GM12865 (cell line): ENCODE results near the gene SASH3.

Experiments
- DNase-seq: peaks from one replicate; pipeline ENCODE4 v3.0.0; 2010; ENCODE audit warnings: low read depth
- H3K4me3 ChIP-seq: 2 replicates; pipeline ENCODE4 v1.5.1; 2011; ENCODE audit warnings: mild to moderate bottlenecking, low read depth, low read length, control low read depth
- TF ChIP-seq, protein P1 (sequence below): IDR thresholded peaks from 2 replicates; pipeline ENCODE4 v1.5.1; 2011; ENCODE audit warnings: low read length, control low read depth, low read depth, inconsistent platforms; ENCODE audit not compliant: insufficient read depth; ENCODE audit errors: missing control alignments

SASH3 gene

DNA sequence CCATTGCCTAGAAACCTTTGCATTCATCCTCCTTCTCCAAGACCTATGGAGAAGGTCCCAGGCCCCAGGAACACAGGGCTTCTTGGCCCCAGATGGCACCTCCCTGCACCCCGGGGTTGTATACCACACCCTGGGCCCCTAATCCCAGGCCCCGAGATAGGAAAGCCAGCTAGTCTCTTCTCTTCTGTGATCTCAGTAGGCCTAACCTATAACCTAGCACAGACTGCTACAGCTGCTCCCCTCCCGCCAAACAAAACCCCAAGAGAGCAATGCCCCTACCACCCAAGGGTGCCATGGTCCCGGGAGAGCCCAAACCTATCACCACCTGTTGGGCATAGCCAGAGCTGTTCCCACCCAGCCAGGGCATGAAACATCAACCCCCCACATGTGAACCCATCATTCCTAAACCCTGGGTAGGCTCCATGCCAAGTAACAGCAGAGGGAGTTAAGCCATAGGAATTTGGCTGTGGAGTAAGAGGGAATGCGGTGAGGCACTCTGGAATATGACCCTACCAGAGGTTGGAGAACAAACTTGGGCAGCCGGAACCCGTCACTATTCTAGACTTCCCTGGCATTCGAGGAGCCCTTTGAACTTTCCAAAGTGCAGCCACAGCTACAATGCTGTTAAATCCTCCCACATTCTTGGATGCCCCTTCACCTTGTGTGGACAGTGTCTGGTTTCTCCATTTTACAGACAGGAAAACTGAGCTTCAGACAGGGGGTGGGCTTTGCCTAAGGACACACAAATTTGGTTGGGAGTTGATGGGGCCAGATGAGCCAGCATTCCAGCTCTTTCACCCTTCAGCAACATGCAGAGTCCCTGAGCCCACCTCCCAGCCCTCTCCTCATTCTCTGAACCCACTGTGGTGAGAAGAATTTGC lies 10.9 kb upstream of the SASH3 start:
- DNase-seq = no peak
- TF ChIP-seq, protein P1, sequence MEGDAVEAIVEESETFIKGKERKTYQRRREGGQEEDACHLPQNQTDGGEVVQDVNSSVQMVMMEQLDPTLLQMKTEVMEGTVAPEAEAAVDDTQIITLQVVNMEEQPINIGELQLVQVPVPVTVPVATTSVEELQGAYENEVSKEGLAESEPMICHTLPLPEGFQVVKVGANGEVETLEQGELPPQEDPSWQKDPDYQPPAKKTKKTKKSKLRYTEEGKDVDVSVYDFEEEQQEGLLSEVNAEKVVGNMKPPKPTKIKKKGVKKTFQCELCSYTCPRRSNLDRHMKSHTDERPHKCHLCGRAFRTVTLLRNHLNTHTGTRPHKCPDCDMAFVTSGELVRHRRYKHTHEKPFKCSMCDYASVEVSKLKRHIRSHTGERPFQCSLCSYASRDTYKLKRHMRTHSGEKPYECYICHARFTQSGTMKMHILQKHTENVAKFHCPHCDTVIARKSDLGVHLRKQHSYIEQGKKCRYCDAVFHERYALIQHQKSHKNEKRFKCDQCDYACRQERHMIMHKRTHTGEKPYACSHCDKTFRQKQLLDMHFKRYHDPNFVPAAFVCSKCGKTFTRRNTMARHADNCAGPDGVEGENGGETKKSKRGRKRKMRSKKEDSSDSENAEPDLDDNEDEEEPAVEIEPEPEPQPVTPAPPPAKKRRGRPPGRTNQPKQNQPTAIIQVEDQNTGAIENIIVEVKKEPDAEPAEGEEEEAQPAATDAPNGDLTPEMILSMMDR = no peak
- peak overlapping the region; percentile 20 for H3K4me3 ChIP-seq

DNA sequence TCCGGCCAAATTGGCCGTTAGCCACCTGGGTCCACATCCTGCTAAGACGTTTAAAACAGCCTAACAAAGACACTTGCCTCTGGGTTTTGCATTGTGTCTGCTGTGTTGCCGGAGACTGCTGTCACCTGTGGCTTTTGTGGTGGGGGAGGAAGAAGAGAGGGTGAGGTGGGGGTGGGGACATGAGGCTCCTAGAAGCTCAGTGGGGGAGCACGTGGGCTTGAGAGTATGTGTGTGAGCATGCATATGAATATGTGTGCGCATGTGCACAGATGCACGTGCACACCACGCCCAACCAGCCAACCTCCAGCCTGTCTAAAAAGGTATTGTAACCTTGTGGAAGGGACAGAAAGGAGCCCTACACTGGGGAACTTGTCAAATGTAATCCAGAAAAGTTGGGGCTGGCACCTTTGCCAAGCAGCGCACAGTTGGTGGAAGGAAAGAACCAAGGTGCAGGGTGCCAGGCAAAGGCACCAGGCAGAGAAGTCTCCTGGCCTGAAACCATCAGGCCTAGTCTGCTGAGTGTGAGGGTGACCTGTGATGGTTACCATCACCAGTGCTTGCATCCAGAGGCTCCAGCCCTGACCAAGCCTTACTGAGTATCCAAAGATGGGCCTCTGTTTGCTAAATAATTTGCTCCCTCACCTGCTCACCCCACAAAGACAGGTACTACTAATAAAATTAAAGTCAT lies 10.1 kb upstream of the SASH3 start:
- peak overlapping the region; percentile 20 for H3K4me3 ChIP-seq

DNA sequence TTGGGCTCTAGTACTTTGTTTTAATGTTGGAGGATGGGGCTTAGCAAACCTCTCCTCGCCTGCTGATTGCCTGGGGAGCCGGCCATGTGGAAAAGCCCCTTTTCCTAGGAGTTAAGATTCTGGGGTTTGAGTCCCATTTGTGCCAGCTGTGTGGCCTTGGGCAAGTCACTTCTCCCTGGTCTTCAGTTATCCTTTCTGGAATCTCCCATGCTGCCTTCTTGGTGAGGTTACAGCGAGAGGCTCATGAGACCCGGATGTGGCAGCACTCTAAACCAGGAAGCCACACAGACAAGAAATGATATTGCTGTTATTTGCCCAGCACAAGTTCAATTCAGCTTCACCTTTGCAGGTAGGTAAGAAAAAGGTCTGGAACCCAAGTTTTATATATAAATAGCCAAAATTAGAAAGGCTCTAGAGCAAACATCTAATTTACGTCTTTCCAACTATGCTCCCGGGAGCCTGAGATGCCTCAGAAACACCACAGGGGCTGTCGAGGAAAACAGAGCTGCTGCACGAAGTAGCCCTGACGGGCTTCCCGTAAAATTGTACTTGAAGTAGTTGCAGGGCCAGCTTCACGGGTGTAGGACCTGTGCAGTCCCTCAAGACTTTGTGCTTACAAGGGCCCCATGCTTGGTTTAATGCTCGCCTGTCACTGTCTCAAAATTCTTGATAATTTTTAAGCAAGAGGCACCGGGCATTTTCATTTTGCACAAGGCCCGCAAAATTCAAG lies 8.3 kb upstream of the SASH3 start:
- TF ChIP-seq, protein P1 = no peak
- DNase-seq = peak; percentile 62
- peak overlapping the region; percentile 7 for H3K4me3 ChIP-seq

More for the DNA sequence above, 10.1 kb upstream of the SASH3 start:
- peak; percentile 95 for DNase-seq
- TF ChIP-seq, protein P1 = no peak

DNA sequence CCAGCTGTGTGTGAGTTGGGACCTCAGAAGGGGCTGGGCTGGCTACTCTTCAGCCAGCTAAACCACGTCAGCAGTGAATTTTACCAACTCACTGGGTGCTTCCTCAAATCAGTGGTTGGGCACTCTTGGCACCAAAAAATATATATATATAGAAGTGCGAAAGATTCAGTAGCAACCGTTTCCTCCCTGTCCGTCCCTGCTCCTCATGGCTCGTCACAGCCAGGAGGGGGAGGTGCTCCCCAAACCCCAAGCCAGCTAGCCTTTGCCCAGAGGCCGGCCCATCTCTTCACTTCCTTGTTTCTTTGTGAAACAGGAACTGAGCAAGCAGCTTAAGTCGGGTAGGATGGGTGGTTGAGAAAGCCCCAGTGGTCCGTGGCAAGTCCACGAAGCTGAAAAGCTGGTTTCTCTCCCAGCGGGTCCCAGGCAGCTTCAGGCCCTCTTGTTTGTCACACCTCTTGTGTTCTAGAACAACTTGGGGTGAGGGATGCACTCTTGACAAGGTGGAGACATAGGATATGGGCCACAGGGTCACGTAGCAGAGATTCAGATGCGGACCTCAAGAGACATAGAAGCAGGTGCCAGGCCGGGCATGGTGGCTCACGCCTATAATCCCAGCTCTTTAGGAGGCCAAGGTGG lies 6.8 kb upstream of the SASH3 start:
- DNase-seq = peak; percentile 94
- TF ChIP-seq, protein P1 = no peak
- H3K4me3 ChIP-seq = peak overlapping the region; percentile 45

DNA sequence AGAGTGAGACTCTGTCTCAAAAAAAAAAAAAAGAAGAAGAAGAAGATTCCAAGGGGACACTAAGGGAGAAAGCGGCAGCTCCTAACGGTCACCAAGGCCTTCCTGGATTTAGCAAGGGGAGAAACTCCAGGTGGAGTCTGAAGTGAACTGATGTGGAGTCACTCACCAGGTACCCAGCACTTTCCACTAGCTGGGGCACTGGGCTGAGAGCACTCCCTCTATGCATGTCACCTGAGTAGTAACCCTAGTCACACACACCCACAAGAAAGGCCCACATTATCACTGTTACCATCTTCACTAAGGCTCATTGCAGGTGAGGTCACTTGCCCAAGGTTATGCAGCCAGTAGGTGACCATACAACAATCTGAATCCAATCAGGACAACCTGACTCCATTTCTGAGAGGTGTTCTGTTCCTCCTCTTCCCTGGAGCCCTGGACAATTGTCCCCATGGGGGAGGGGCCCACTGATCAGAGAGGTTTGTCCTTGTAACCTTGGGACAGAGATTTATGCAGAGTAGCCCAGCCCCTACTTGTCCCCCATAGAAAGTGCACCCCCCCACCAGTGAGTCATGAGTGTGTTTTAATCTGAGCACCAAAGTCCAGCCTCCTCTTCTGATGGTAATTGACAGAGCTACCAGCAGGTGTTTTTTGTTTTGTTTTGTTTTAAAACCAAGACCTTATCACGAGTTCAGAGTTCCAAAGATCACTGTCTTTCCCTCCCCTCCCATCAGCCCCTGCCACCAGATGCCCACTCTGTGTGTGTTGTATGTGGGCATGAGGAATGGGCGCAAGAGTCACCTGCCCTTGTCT lies 5.9 kb upstream of the SASH3 start:
- peak overlapping the region; percentile 45 for H3K4me3 ChIP-seq
- TF ChIP-seq, protein P1 = no peak
- DNase-seq = peak; percentile 63
